ENCODE data around the gene ISG20.

DNA sequence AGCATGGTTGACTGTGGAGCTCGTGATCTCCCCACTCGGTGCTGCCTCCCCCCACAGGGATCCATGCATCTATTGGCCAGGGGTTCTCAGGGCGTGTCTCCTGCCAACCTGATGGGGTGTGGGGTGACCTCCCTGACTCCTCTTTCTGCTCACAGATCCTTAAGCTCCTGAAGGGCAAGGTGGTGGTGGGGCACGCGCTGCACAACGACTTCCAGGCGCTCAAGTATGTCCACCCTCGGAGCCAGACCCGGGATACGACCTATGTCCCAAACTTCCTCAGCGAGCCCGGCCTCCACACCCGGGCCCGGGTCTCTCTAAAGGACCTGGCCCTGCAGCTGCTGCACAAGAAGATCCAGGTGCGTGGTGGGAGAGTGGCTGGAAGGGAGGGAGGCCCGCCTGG, 9.7 kb upstream of the ISG20 start:
- TF ChIP-seq, protein P1, sequence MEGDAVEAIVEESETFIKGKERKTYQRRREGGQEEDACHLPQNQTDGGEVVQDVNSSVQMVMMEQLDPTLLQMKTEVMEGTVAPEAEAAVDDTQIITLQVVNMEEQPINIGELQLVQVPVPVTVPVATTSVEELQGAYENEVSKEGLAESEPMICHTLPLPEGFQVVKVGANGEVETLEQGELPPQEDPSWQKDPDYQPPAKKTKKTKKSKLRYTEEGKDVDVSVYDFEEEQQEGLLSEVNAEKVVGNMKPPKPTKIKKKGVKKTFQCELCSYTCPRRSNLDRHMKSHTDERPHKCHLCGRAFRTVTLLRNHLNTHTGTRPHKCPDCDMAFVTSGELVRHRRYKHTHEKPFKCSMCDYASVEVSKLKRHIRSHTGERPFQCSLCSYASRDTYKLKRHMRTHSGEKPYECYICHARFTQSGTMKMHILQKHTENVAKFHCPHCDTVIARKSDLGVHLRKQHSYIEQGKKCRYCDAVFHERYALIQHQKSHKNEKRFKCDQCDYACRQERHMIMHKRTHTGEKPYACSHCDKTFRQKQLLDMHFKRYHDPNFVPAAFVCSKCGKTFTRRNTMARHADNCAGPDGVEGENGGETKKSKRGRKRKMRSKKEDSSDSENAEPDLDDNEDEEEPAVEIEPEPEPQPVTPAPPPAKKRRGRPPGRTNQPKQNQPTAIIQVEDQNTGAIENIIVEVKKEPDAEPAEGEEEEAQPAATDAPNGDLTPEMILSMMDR (IDR thresholded peaks at IDR 0.05; ENCODE audit: low read depth, low read length): no peak
- TF ChIP-seq EZH2phosphoT487 (IDR thresholded peaks at IDR 0.05; ENCODE audit: low read depth): no peak
